GM23338 (cell line): ENCODE results near the gene POLR1C. TPM values are rescaled to one million over a fixed set of nuclear protein-coding genes. Genes with fewer than 3 reads are reported as not detected.
"Not testable (repeated sequence)": the region's sequence is repeated elsewhere in the genome, so short reads cannot be mapped to it uniquely, and the experiment has no call there.

Source experiments
- ATAC-seq: fragments of 200-7000 bp; cut with Tn5 transposase; 3 replicates; pipeline ENCODE4 v1.9.1; 2020
- DNase-seq: peaks from one replicate; pipeline ENCODE4 v3.0.0-alpha.2; 2015; ENCODE audit warnings: low spot score
- H2AFZ ChIP-seq: fragments of 200-600 bp; sonication (generic); 2 replicates; pipeline ENCODE4 v1.8.0; 2016; ENCODE audit warnings: antibody characterized with exemption, mild to moderate bottlenecking, moderate library complexity
- H3F3A ChIP-seq: fragments of 200-600 bp; sonication (generic); replicated peaks from 2 replicates; pipeline ENCODE4 v1.8.0; 2017; ENCODE audit warnings: antibody characterized with exemption, mixed run types, low read depth
- H3K27ac ChIP-seq: fragments of 200-600 bp; sonication (generic); 2 replicates; pipeline ENCODE4 v1.6.1; 2016; ENCODE audit warnings: low read depth
- H3K27me3 ChIP-seq: fragments of 200-600 bp; sonication (generic); 2 replicates; pipeline ENCODE4 v1.8.0; 2016; ENCODE audit warnings: mild to moderate bottlenecking, mixed run types, moderate library complexity; ENCODE audit not compliant: insufficient read depth
- H3K36me3 ChIP-seq: fragments of 200-600 bp; sonication (generic); 2 replicates; pipeline ENCODE4 v1.8.0; 2016; ENCODE audit warnings: mild to moderate bottlenecking; ENCODE audit not compliant: insufficient read depth
- H3K4me1 ChIP-seq: fragments of 200-600 bp; sonication (generic); 2 replicates; pipeline ENCODE4 v1.8.0; 2016; ENCODE audit warnings: mild to moderate bottlenecking, moderate library complexity; ENCODE audit not compliant: insufficient read depth
- H3K4me2 ChIP-seq: fragments of 200-600 bp; sonication (generic); 2 replicates; pipeline ENCODE4 v1.7.1; 2017; ENCODE audit warnings: mixed run types
- H3K4me3 ChIP-seq: fragments of 200-600 bp; sonication (generic); 2 replicates; pipeline ENCODE4 v1.6.1; 2016; ENCODE audit warnings: mixed run types
- H3K79me2 ChIP-seq: fragments of 200-600 bp; sonication (generic); replicated peaks from 2 replicates; pipeline ENCODE4 v1.8.0; 2017; ENCODE audit warnings: mild to moderate bottlenecking; ENCODE audit not compliant: insufficient read depth
- H3K9me2 ChIP-seq: fragments of 200-600 bp; sonication (generic); 2 replicates; pipeline ENCODE4 v1.8.0; 2017; ENCODE audit not compliant: insufficient read depth
- H4K20me1 ChIP-seq: fragments of 200-600 bp; sonication (generic); replicated peaks from 2 replicates; pipeline ENCODE4 v1.8.0; 2017; ENCODE audit warnings: mild to moderate bottlenecking; ENCODE audit not compliant: insufficient read depth
- H3K27ac Mint-ChIP-seq: 2 replicates; pipeline ENCODE4 v1.8.0; 2020; ENCODE audit warnings: inconsistent platforms, mild to moderate bottlenecking, moderate library complexity, mixed read lengths
- H3K27me3 Mint-ChIP-seq: 3 replicates; pipeline ENCODE4 v1.8.0; 2022; ENCODE audit warnings: low read depth, mild to moderate bottlenecking, moderate library complexity, mixed read lengths, inconsistent platforms; ENCODE audit not compliant: insufficient read depth, poor library complexity
- H3K36me3 Mint-ChIP-seq: 3 replicates; pipeline ENCODE4 v1.8.0; 2021; ENCODE audit warnings: low read depth, mild to moderate bottlenecking, inconsistent platforms, moderate library complexity, mixed read lengths
- H3K4me1 Mint-ChIP-seq: 3 replicates; pipeline ENCODE4 v1.8.0; 2020; ENCODE audit warnings: mild to moderate bottlenecking, inconsistent platforms, mixed read lengths
- H3K4me3 Mint-ChIP-seq: 3 replicates; pipeline ENCODE4 v1.8.0; 2021; ENCODE audit warnings: moderate library complexity, mild to moderate bottlenecking, inconsistent platforms, mixed read lengths
- H3K9me3 Mint-ChIP-seq: 3 replicates; pipeline ENCODE4 v1.8.0; 2020; ENCODE audit warnings: moderate library complexity, mild to moderate bottlenecking, inconsistent platforms, mixed read lengths
- CREB1 ChIP-seq: fragments of 250-450 bp; sonication (Bioruptor Pico); IDR thresholded peaks from 2 replicates; pipeline ENCODE4 v1.5.0; 2020; ENCODE audit warnings: low read depth, mild to moderate bottlenecking, moderate library complexity
- ETS1 ChIP-seq: IDR thresholded peaks from 2 replicates; pipeline ENCODE4 v1.6.1; 2016; ENCODE audit warnings: antibody characterized with exemption
- EZH2 ChIP-seq: fragments of 200-600 bp; sonication (generic); IDR thresholded peaks from one replicate; pipeline ENCODE4 v1.8.0; 2017; ENCODE audit warnings: antibody characterized with exemption, mild to moderate bottlenecking, low read depth; ENCODE audit not compliant: unreplicated experiment
- EZH2phosphoT487 ChIP-seq: fragments of 200-600 bp; sonication (generic); IDR thresholded peaks from one replicate; pipeline ENCODE4 v1.8.1; 2018; ENCODE audit warnings: antibody characterized with exemption; ENCODE audit not compliant: unreplicated experiment
- NANOG ChIP-seq: IDR thresholded peaks from 2 replicates; pipeline ENCODE4 v1.6.1; 2016; ENCODE audit warnings: antibody characterized with exemption, borderline replicate concordance
- POLR2AphosphoS5 ChIP-seq: IDR thresholded peaks from 2 replicates; pipeline ENCODE4 v1.6.1; 2016; ENCODE audit warnings: antibody characterized with exemption, low read depth
- ZNF114 ChIP-seq: fragments of 250-450 bp; sonication (Bioruptor Pico); IDR thresholded peaks from 2 replicates; pipeline ENCODE4 v1.5.0; 2020; ENCODE audit warnings: mild to moderate bottlenecking, moderate library complexity
- ZNF331 ChIP-seq: fragments of 250-450 bp; sonication (Bioruptor Pico); IDR thresholded peaks from 2 replicates; pipeline ENCODE4 v1.5.0; 2020; ENCODE audit warnings: low read depth, mild to moderate bottlenecking, moderate library complexity
- ZNF462 ChIP-seq: fragments of 250-450 bp; sonication (Bioruptor Pico); IDR thresholded peaks from 2 replicates; pipeline ENCODE4 v1.5.0; 2020; ENCODE audit warnings: mild to moderate bottlenecking, moderate library complexity
- polyA plus RNA-seq: library from polyadenylated mRNA; unstranded; fragments of >200 nt; fragmentation: Nextera tagmentation; extraction: Ambion mirVana; gene quantifications from 2 replicates; pipeline ENCODE4 v1.2.1, GENCODE V29; 2016
- total RNA-seq: library from RNA; depleted of rRNA; stranded (reverse); fragments of >200 nt; shearing (Covaris generic); gene quantifications from 2 replicates; pipeline ENCODE4 v1.2.3, GENCODE V29; 2014

POLR1C gene
- total and polyA plus RNA-seq, 2 experiments from 2014 or later: 26.6 to 47.0 TPM

- no peak for TF ChIP-seq ZNF114 (CRISPR knock-in tag)
- no peak for TF ChIP-seq POLR2AphosphoS5
- TF ChIP-seq EZH2: no peak
- TF ChIP-seq NANOG: no peak
- TF ChIP-seq EZH2phosphoT487: no peak
These were observed 15.3 kb downstream of the POLR1C start (continued) for GRCh38 chr6:43532201-43532600.

DNA sequence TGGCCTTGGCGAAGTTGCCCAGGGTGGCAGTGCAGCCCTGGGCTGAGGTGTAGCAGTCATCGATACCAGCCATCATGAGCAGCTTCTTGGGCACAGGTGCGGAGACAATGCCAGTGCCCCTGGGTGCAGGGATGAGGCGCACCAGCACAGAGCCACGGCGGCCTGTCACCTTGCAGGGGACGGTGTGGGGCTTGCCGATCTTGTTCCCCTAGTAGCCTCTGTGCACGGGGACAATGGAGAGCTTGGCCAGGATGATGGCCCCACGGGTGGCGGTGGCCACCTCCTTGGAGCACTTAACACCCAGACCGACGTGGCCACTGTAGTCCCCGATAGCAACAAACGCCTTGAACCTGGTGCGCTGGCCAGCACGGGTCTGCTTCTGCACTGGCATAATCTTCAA lies 22.1 kb downstream of the POLR1C start:
- H3K4me2 ChIP-seq, H3K9me3 Mint-ChIP-seq, H3F3A ChIP-seq, H3K4me1 ChIP-seq, DNase-seq, H3K27me3 Mint-ChIP-seq, H2AFZ ChIP-seq, H3K79me2 ChIP-seq, H3K9me2 ChIP-seq, ATAC-seq, H3K4me3 Mint-ChIP-seq, H3K27ac Mint-ChIP-seq, H3K4me1 Mint-ChIP-seq, H3K27ac ChIP-seq, H3K4me3 ChIP-seq, H3K27me3 ChIP-seq: not testable (repeated sequence)
- peaks cover 13% of the 10 kb centered on the region for H4K20me1 ChIP-seq
- peaks cover 71% of the 10 kb centered on the region for H3K36me3 Mint-ChIP-seq
- peaks cover 55% of the 10 kb centered on the region for H3K36me3 ChIP-seq

GRCh38 chr6:43539409-43539808 lies 22.5 kb downstream of the POLR1C start:
- not testable (repeated sequence) for H3K4me3 ChIP-seq, H3K27me3 ChIP-seq, H3K27ac ChIP-seq, H3K9me3 Mint-ChIP-seq, H3K79me2 ChIP-seq, H3K27me3 Mint-ChIP-seq, ATAC-seq, H3K4me1 ChIP-seq, H2AFZ ChIP-seq, H3K4me1 Mint-ChIP-seq, H3K4me3 Mint-ChIP-seq, H3K27ac Mint-ChIP-seq, H3F3A ChIP-seq, DNase-seq, H3K4me2 ChIP-seq, H3K9me2 ChIP-seq
- peaks cover 13% of the 10 kb centered on the region for H4K20me1 ChIP-seq
- H3K36me3 Mint-ChIP-seq: peaks cover 73% of the 10 kb centered on the region
- H3K36me3 ChIP-seq: peaks cover 56% of the 10 kb centered on the region

DNA sequence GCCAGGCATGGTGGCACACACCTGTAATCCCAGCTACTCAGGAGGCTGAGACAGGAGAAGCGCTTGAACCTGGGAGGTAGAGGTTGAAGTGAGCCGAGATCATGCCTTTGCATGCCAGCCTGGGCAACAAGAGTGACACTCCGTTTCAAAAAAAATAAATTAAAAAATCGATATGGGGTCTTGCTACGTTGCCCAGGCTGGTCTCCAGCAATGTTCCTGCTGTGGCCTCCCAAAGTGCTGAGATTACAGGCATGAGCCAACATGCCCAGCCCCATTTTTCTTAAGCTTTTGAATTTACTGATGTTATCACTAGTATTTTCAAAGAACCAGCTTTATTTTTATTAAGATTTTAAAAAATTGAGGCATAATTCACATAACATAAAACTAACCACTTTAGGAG lies 23.6 kb downstream of the POLR1C start:
- H3K27ac Mint-ChIP-seq: no peak overlapping the region
- no peaks in the 10 kb centered on the region for H3K27me3 ChIP-seq
- DNase-seq (no peak), ATAC-seq (no peak)
- H3F3A ChIP-seq: 0 out of 2 replicates have a peak, but pooled peaks cover 5% of the 10 kb centered on the region
- peaks cover 13% of the 10 kb centered on the region for H4K20me1 ChIP-seq
- H2AFZ ChIP-seq: no peak overlapping the region
- H3K4me2 ChIP-seq: no peak overlapping the region
- peaks cover 65% of the 10 kb centered on the region for H3K36me3 ChIP-seq
- H3K27ac ChIP-seq: no peak overlapping the region
- H3K4me3 Mint-ChIP-seq: no peak overlapping the region
- no peaks in the 10 kb centered on the region for H3K4me1 Mint-ChIP-seq
- H3K36me3 Mint-ChIP-seq: peaks cover 77% of the 10 kb centered on the region
- H3K4me1 ChIP-seq: no peaks in the 10 kb centered on the region
- H3K9me2 ChIP-seq: no peaks in the 10 kb centered on the region
- no peaks in the 10 kb centered on the region for H3K79me2 ChIP-seq
- no peak overlapping the region for H3K4me3 ChIP-seq
- no peaks in the 10 kb centered on the region for H3K9me3 Mint-ChIP-seq
- H3K27me3 Mint-ChIP-seq: peaks cover 1% of the 10 kb centered on the region
- no peak for TF ChIP-seq ZNF462 (CRISPR knock-in tag)
- no peak for TF ChIP-seq CREB1 (CRISPR knock-in tag)
- no peak for TF ChIP-seq POLR2AphosphoS5
- TF ChIP-seq ZNF114 (CRISPR knock-in tag): no peak
- TF ChIP-seq NANOG: no peak
- no peak for TF ChIP-seq EZH2phosphoT487
- no peak for TF ChIP-seq ZNF331 (CRISPR knock-in tag)
- no peak for TF ChIP-seq ETS1
